PC-9 (cell line): Measurements from ENCODE around the gene EPHX1.

ENCODE experiments used
- CTCF ChIP-seq: fragments of 200-600 bp; sonication (generic); conservative IDR thresholded peaks from 2 replicates; pipeline ENCODE4 v1.6.1; 2017; ENCODE audit warnings: mixed run types, antibody characterized with exemption, mild to moderate bottlenecking, moderate library complexity
- EZH2 ChIP-seq: fragments of 200-600 bp; sonication (generic); IDR thresholded peaks from 2 replicates; pipeline ENCODE4 v1.8.0; 2017; ENCODE audit warnings: antibody characterized with exemption, low read depth

- TF ChIP-seq CTCF, result no peak
- no peak for TF ChIP-seq EZH2
Measured at GRCh38 chr1:225880222-225880588, 70.3 kb downstream of the EPHX1 start.
